GM23338 (cell line): ENCODE measurements around the gene USH2A. TPM values are rescaled to one million over a fixed set of nuclear protein-coding genes. Genes with fewer than 3 reads are reported as not detected.

Source experiments
- ATAC-seq: fragments of 200-7000 bp; cut with Tn5 transposase; 3 replicates; pipeline ENCODE4 v1.9.1; 2020
- DNase-seq: peaks from one replicate; pipeline ENCODE4 v3.0.0-alpha.2; 2015; ENCODE audit warnings: low spot score
- H2AFZ ChIP-seq: fragments of 200-600 bp; sonication (generic); 2 replicates; pipeline ENCODE4 v1.8.0; 2016; ENCODE audit warnings: antibody characterized with exemption, mild to moderate bottlenecking, moderate library complexity
- H3F3A ChIP-seq: fragments of 200-600 bp; sonication (generic); replicated peaks from 2 replicates; pipeline ENCODE4 v1.8.0; 2017; ENCODE audit warnings: antibody characterized with exemption, mixed run types, low read depth
- H3K27ac ChIP-seq: fragments of 200-600 bp; sonication (generic); 2 replicates; pipeline ENCODE4 v1.6.1; 2016; ENCODE audit warnings: low read depth
- H3K27me3 ChIP-seq: fragments of 200-600 bp; sonication (generic); 2 replicates; pipeline ENCODE4 v1.8.0; 2016; ENCODE audit warnings: mild to moderate bottlenecking, mixed run types, moderate library complexity; ENCODE audit not compliant: insufficient read depth
- H3K36me3 ChIP-seq: fragments of 200-600 bp; sonication (generic); 2 replicates; pipeline ENCODE4 v1.8.0; 2016; ENCODE audit warnings: mild to moderate bottlenecking; ENCODE audit not compliant: insufficient read depth
- H3K4me1 ChIP-seq: fragments of 200-600 bp; sonication (generic); 2 replicates; pipeline ENCODE4 v1.8.0; 2016; ENCODE audit warnings: mild to moderate bottlenecking, moderate library complexity; ENCODE audit not compliant: insufficient read depth
- H3K4me2 ChIP-seq: fragments of 200-600 bp; sonication (generic); 2 replicates; pipeline ENCODE4 v1.7.1; 2017; ENCODE audit warnings: mixed run types
- H3K4me3 ChIP-seq: fragments of 200-600 bp; sonication (generic); 2 replicates; pipeline ENCODE4 v1.6.1; 2016; ENCODE audit warnings: mixed run types
- H3K79me2 ChIP-seq: fragments of 200-600 bp; sonication (generic); replicated peaks from 2 replicates; pipeline ENCODE4 v1.8.0; 2017; ENCODE audit warnings: mild to moderate bottlenecking; ENCODE audit not compliant: insufficient read depth
- H3K9me2 ChIP-seq: fragments of 200-600 bp; sonication (generic); 2 replicates; pipeline ENCODE4 v1.8.0; 2017; ENCODE audit not compliant: insufficient read depth
- H4K20me1 ChIP-seq: fragments of 200-600 bp; sonication (generic); replicated peaks from 2 replicates; pipeline ENCODE4 v1.8.0; 2017; ENCODE audit warnings: mild to moderate bottlenecking; ENCODE audit not compliant: insufficient read depth
- H3K27ac Mint-ChIP-seq: 2 replicates; pipeline ENCODE4 v1.8.0; 2020; ENCODE audit warnings: inconsistent platforms, mild to moderate bottlenecking, moderate library complexity, mixed read lengths
- H3K27me3 Mint-ChIP-seq: 3 replicates; pipeline ENCODE4 v1.8.0; 2022; ENCODE audit warnings: low read depth, mild to moderate bottlenecking, moderate library complexity, mixed read lengths, inconsistent platforms; ENCODE audit not compliant: insufficient read depth, poor library complexity
- H3K36me3 Mint-ChIP-seq: 3 replicates; pipeline ENCODE4 v1.8.0; 2021; ENCODE audit warnings: low read depth, mild to moderate bottlenecking, inconsistent platforms, moderate library complexity, mixed read lengths
- H3K4me1 Mint-ChIP-seq: 3 replicates; pipeline ENCODE4 v1.8.0; 2020; ENCODE audit warnings: mild to moderate bottlenecking, inconsistent platforms, mixed read lengths
- H3K4me3 Mint-ChIP-seq: 3 replicates; pipeline ENCODE4 v1.8.0; 2021; ENCODE audit warnings: moderate library complexity, mild to moderate bottlenecking, inconsistent platforms, mixed read lengths
- H3K9me3 Mint-ChIP-seq: 3 replicates; pipeline ENCODE4 v1.8.0; 2020; ENCODE audit warnings: moderate library complexity, mild to moderate bottlenecking, inconsistent platforms, mixed read lengths
- CREB1 ChIP-seq: fragments of 250-450 bp; sonication (Bioruptor Pico); IDR thresholded peaks from 2 replicates; pipeline ENCODE4 v1.5.0; 2020; ENCODE audit warnings: low read depth, mild to moderate bottlenecking, moderate library complexity
- EZH2phosphoT487 ChIP-seq: fragments of 200-600 bp; sonication (generic); IDR thresholded peaks from one replicate; pipeline ENCODE4 v1.8.1; 2018; ENCODE audit warnings: antibody characterized with exemption; ENCODE audit not compliant: unreplicated experiment
- POLR2AphosphoS5 ChIP-seq: IDR thresholded peaks from 2 replicates; pipeline ENCODE4 v1.6.1; 2016; ENCODE audit warnings: antibody characterized with exemption, low read depth
- STAT1 ChIP-seq: IDR thresholded peaks from one replicate; pipeline ENCODE4 v1.6.1; 2016; ENCODE audit warnings: antibody characterized with exemption; ENCODE audit not compliant: unreplicated experiment
- ZNF114 ChIP-seq: fragments of 250-450 bp; sonication (Bioruptor Pico); IDR thresholded peaks from 2 replicates; pipeline ENCODE4 v1.5.0; 2020; ENCODE audit warnings: mild to moderate bottlenecking, moderate library complexity
- ZNF462 ChIP-seq: fragments of 250-450 bp; sonication (Bioruptor Pico); IDR thresholded peaks from 2 replicates; pipeline ENCODE4 v1.5.0; 2020; ENCODE audit warnings: mild to moderate bottlenecking, moderate library complexity
- polyA plus RNA-seq: library from polyadenylated mRNA; unstranded; fragments of >200 nt; fragmentation: Nextera tagmentation; extraction: Ambion mirVana; gene quantifications from 2 replicates; pipeline ENCODE4 v1.2.1, GENCODE V29; 2016
- total RNA-seq: library from RNA; depleted of rRNA; stranded (reverse); fragments of >200 nt; shearing (Covaris generic); gene quantifications from 2 replicates; pipeline ENCODE4 v1.2.3, GENCODE V29; 2014
- TF ChIP-seq, protein P1 (sequence below): IDR thresholded peaks from one replicate; pipeline ENCODE4 v1.6.1; 2018; ENCODE audit warnings: antibody characterized with exemption; ENCODE audit not compliant: unreplicated experiment

USH2A gene
- total and polyA plus RNA-seq, 2 experiments from 2014 or later, result 0.03 TPM

GRCh38 chr1:216433175-216433574 lies 9.9 kb upstream of the USH2A start (continued):
- no peak for TF ChIP-seq ZNF462 (CRISPR knock-in tag)

GRCh38 chr1:216430744-216431143 lies 7.5 kb upstream of the USH2A start:
- ATAC-seq (no peak), DNase-seq (no peak)
- Histone ChIP-seq H2AFZ (no peak overlapping the region), H3K4me3 (no peak overlapping the region), H3K36me3 (no peaks in the 10 kb centered on the region), H3K9me2 (no peaks in the 10 kb centered on the region), H3F3A (no peaks in the 10 kb centered on the region), H3K79me2 (no peaks in the 10 kb centered on the region), H3K27ac (no peak overlapping the region), H3K4me1 (no peaks in the 10 kb centered on the region), H3K4me2 (no peak overlapping the region), H4K20me1 (no peaks in the 10 kb centered on the region), H3K27me3 (no peaks in the 10 kb centered on the region)
- Mint-ChIP-seq H3K9me3 (no peaks in the 10 kb centered on the region), H3K27me3 (peaks cover 3% of the 10 kb centered on the region), H3K4me3 (no peak overlapping the region), H3K4me1 (no peaks in the 10 kb centered on the region), H3K27ac (no peak overlapping the region), H3K36me3 (no peaks in the 10 kb centered on the region)
- no peak for TF ChIP-seq CREB1 (CRISPR knock-in tag)
- TF ChIP-seq, protein P1, sequence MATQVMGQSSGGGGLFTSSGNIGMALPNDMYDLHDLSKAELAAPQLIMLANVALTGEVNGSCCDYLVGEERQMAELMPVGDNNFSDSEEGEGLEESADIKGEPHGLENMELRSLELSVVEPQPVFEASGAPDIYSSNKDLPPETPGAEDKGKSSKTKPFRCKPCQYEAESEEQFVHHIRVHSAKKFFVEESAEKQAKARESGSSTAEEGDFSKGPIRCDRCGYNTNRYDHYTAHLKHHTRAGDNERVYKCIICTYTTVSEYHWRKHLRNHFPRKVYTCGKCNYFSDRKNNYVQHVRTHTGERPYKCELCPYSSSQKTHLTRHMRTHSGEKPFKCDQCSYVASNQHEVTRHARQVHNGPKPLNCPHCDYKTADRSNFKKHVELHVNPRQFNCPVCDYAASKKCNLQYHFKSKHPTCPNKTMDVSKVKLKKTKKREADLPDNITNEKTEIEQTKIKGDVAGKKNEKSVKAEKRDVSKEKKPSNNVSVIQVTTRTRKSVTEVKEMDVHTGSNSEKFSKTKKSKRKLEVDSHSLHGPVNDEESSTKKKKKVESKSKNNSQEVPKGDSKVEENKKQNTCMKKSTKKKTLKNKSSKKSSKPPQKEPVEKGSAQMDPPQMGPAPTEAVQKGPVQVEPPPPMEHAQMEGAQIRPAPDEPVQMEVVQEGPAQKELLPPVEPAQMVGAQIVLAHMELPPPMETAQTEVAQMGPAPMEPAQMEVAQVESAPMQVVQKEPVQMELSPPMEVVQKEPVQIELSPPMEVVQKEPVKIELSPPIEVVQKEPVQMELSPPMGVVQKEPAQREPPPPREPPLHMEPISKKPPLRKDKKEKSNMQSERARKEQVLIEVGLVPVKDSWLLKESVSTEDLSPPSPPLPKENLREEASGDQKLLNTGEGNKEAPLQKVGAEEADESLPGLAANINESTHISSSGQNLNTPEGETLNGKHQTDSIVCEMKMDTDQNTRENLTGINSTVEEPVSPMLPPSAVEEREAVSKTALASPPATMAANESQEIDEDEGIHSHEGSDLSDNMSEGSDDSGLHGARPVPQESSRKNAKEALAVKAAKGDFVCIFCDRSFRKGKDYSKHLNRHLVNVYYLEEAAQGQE, result no peak
- TF ChIP-seq POLR2AphosphoS5, result no peak
- TF ChIP-seq EZH2phosphoT487, result no peak
- no peak for TF ChIP-seq STAT1
- TF ChIP-seq ZNF462 (CRISPR knock-in tag), result no peak
- TF ChIP-seq ZNF114 (CRISPR knock-in tag), result no peak
